NCI-H1048 (cell line): ENCODE measurements around the gene PEX11G.
"Not testable (repeated sequence)": the region's sequence is repeated elsewhere in the genome, so short reads cannot be mapped to it uniquely, and the experiment has no call there.

Source experiments
- DNase-seq: peaks from one replicate; lab custom pipeline; 2025; lab: John Stamatoyannopoulos, UW

PEX11G gene

DNA sequence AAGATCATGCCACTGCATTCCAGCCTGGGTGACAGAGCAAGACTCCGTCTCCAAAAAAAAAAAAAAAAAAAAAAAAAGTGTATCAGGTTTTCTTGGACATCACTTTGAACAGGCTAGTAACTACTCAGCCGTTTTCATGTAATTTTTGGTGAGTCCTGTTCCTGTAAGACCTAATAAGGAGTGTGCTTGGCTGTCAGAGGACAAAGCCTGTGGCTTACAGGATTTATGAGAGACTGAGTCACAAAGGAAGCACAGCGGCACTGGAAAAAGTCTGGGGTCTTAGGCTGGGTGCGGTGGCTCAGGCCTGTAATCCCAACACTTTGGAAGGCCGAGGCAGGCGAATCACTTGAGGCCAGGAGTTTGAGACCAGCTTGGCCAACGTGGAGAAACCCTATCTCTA, 55.4 kb downstream of the PEX11G start:
- DNase-seq = not testable (repeated sequence)

DNA sequence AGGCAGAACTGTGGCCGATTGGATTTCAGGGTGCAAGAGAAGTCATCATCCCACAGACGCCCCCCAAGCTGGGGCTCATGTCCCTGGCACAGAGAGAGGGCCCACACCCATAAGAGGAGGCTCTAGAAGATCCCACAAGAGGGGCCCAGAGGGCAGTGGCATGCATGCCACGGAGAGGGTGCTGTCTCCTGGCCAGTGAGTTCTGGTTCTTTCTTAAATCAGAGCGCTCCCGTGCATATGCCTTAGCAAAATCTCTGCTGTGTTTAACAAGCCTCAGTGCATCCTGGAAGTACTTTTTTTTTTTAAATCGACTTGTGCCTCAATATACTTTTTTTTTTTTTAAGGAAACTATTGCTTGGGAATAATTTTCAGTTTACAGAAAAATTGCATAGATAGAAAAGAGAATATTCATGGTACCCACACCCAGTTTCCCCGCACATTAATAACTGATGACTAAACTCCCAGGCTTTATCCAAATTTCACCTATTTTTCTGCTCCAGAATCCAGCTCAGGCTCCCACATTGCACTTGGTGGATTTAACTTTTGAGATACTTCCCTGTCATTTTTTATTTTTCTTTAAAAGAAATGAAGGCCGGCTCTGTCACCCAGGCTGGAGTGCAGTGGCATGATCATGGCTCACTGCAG, 59.1 kb downstream of the PEX11G start:
- DNase-seq = no peak

DNA sequence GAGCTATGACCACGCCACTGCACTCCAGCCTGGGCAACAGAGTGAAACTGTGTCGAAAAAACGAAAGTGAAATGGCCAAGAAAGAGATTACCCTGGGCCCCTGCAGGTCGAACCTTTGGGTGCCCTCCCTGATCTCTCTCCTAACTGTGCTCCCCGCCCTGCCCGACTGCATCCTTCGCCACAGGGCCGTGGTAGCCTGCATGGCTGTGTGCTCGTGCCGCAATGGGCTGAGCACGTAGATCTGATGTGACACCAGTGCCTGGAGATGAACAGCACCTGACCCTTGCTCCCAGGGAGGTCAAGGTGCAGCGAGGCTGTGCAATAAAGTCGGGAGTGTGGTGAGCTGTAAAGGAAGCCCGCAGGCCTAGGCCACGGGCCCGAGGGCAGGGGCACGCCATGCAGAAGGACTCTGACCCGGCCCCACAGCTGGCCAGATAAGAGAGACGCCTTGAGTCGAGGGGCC, 60.2 kb downstream of the PEX11G start:
- no peak for DNase-seq

DNA sequence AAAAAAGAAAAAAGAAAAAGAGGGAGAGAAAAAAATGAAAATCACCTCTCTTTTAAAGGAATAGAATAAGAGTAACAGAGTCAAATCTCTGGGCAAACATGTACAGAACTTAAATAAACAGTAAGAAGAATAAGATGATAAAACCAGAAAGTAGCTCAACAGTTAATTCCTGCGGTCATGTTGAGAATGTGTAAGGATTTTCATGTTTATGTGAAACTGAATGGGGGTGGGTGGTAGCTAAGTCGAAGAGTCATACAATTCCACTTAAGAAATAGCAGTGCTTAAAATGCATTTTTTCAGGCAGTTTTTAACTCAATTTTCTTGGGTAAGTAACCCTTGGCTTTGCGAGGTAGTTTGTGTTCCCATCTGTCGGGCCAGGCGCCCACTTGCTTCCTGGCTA, 60.9 kb downstream of the PEX11G start:
- DNase-seq = no peak

DNA sequence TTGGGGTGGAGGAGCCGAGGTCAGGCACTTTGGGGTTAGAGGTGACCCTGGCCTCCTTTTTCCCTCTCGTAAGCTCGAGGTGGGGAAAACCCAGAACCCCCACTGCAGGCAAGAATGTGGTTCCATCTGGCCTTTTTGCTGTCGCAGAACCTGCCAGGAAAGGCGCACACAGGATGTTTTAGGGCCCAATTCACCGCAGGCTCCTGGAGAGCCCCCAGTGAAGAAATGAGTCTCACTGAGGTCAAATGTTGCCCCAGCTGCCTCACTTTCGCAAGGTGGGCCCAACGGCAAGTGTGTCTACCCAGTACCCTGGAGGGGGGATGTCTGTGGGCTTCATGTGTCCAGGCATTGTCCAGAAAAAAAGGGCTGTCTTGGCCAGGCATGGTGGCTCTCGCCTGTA, 61.8 kb downstream of the PEX11G start:
- no peak for DNase-seq
